Measurements from ENCODE around the gene ZNF862.
"Not testable (repeated sequence)": the region's sequence is repeated elsewhere in the genome, so short reads cannot be mapped to it uniquely, and the experiment has no call there.

The ZNF862 gene

DNA sequence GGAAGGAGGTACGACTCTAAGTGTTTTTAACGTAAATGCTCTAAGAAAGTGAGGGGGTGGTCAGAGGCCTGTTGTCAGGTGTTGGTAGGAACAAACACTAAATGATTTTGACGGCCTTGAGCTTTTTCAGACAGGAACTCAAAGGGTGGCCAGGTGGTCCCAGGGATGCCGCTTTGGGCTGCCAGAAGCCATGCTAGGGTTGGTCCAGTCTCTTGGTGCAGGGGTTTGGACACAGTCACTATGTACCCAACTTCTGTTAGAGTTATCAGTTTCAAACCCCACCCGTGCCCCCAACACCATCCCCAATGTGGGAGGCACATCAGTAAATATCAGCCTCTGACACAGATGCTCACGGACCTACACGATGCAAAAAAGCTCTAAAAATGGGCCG lies 44.9 kb downstream of the ZNF862 start:
- DNase-seq = no peak

- DNase-seq = peak; percentile 44
Observed at GRCh38 chr7:149883452-149883861, 45.3 kb downstream of the ZNF862 start.

GRCh38 chr7:149884016-149884415 lies 45.8 kb downstream of the ZNF862 start:
- no peak for DNase-seq

- DNase-seq = no peak
Observed at GRCh38 chr7:149884541-149884940, 46.4 kb downstream of the ZNF862 start.

DNA sequence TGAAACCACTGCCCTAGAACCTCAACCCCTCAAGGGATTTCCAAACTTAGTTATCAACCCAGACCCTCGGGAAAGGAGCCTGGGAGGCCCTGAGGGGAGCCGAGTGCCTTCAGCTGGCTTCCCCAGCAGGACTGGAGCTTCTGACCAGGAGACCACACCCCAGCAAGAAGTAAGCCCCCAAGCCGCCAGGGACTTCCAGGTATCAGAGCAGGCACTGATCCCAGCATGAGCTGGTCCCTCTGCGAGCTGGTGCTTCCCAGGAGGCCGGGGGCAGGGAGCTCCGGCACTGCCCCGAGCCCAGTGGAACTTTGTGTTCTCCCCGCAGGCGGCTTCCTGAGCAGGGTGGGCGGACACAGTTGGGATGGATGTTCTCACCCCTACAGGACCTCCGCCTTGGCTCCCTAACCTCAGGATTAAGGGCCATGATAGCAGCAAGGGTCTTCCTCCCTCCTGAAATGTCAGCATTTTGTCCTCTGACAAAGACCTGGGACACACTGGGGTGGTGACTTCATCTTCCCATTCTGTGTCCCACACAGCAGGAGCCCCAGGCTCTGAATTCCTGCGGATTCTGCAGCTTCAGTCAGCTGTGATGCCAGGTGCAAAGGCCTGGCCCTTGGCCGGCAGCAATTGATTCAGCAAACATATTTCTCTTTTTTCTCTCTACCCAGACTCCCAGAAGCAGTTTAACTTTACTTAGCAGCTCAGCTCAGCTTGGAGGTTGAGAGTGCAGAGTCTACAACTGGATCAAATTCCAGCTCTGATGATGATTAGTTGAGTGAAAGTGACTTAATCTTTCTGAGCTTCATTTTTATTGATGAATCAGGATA lies 47.2 kb downstream of the ZNF862 start:
- DNase-seq = no peak

GRCh38 chr7:149886018-149886415 lies 47.8 kb downstream of the ZNF862 start:
- DNase-seq = no peak

DNA sequence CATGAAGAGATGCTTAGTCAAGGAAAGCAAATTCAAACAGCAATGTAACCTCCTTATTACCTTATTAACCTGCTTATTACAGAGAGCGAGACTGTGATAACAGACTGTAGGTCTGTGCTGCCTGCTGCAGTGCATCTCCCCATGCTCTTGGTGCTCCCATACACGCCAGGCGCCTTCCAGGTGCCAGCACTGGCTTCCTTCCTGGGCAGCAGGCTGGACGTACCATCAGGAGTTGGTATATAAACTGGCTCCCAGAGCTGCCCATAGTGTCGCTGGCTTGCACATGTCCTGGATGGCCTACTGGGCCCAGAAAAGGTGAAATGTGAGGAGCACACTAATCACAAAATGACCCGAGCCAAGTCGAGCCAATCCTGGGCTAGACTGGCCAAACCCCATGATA lies 49.1 kb downstream of the ZNF862 start:
- no peak for DNase-seq

DNA sequence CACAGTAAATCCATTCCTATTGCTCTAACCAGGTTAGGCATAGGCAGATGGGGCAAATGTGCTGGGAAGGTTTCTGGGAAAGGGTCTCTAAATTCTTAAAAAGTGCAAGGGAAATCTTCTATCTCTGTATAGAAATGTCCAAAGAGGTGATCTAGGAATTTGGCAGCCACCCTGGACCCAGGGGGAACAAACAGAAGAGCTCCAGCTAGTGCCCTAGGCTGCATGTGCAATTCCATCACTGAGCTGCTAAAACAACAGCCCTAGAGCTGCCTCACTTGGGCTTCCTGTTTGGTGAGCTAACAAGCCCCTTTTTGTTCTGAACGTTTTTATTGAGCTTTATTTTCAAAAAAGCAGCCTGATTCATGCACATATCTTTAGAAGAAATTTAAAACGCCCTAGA lies 52.5 kb downstream of the ZNF862 start:
- not testable (repeated sequence) for DNase-seq

DNA sequence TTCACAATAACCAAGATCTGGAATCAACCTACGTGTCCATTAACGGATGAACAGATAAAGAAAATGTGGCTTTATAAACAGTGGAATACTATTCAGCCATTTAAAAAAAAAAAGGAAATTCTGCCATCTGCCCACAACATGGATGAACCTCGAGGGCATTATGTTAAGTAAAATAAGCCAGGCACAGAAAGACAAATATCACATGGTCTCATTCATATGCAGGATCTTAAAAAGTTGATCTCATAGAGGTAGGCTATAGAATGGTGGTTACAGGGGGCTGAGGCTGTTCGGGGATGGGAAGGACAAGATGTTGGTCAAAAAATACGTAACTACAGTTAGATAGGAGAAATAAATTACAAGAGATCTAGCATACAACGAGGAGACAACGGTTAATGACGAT lies 56.8 kb downstream of the ZNF862 start:
- not testable (repeated sequence) for DNase-seq

DNA sequence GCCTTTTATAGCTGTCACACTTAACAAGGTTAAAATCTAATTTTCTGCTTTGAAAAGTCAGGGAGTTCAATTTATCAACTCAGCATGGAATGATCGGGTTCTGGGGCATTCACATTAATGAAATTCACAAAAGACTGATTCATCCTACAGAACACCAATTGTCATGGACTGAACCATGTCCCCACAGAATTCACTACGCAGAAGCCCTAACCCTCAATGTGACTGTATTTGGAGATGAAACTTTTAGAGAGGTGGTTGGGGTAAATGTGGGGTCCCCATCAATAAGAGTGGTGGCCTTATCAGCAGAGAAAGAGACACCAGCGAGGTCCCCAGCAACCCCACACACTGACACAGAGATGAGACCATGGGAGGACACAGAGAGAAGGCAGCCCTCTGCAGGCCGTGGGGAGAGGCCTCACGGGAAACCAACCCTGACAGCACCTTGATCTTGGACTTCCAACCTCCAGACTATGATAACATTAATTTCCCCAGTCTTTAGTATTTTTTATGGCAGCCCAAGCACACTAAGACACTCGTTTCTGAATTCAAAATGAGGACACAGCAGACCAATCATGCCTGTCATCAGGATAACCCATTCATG lies 69.7 kb downstream of the ZNF862 start:
- DNase-seq = not testable (repeated sequence)

DNA sequence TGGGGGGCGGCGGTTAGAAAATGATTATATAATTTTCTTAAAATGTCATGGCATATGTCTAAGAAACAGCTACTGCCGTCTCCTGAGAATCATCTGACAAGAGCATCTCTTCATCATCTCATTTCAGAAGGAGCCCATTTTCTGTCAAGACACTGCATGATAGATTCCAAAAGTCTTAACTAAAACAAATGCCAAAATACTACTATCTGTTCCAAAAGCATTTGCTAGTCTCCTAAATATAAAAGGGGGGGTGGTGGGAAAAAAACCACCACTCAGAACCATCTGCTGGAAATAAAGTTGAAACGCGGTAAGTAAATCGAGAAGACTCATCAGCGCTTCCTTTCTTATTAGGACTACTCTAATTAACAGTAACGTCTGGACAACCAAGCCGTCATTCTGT lies 72.0 kb downstream of the ZNF862 start:
- DNase-seq = not testable (repeated sequence)

GRCh38 chr7:149912126-149912525 lies 74.0 kb downstream of the ZNF862 start:
- not testable (repeated sequence) for DNase-seq

Measured in kidney glomerular epithelial cell (primary cell).